ENCODE data around the gene PLEKHN1.

PLEKHN1 gene

DNA sequence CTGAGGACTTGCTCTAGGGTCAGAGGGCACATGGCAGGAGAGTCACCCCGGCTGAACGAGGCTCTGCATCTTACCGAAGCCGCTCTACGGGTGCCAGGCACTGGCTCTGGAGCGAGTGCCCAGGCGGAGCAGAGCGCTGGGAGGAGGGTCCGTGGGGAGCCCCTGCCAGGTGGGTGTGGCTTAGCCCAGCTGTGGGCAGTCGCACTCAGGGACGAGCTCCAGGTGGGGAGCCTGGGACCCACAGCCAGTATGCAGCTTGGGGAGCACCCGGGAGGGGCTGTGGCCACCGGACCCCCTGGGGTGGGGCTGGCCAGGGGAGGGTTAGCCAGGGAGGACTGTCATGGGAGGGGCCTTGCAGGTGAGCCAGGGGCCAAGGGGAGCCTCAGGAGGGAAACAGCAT is 57.4 kb downstream of the PLEKHN1 start:
- no peak overlapping the region for H3K4me3 ChIP-seq (ENCODE audit: low read length)
- TF ChIP-seq CTCF (conservative IDR thresholded peaks at IDR 0.05; ENCODE audit: low read length) = no peak
- no peak for DNase-seq (ENCODE audit: low read depth)

GRCh38 chr1:1024149-1024770 is 58.0 kb downstream of the PLEKHN1 start:
- TF ChIP-seq CTCF (conservative IDR thresholded peaks at IDR 0.05; ENCODE audit: low read length) = no peak
- DNase-seq (ENCODE audit: low read depth) = no peak
- H3K4me3 ChIP-seq (ENCODE audit: low read length) = no peak overlapping the region

DNA sequence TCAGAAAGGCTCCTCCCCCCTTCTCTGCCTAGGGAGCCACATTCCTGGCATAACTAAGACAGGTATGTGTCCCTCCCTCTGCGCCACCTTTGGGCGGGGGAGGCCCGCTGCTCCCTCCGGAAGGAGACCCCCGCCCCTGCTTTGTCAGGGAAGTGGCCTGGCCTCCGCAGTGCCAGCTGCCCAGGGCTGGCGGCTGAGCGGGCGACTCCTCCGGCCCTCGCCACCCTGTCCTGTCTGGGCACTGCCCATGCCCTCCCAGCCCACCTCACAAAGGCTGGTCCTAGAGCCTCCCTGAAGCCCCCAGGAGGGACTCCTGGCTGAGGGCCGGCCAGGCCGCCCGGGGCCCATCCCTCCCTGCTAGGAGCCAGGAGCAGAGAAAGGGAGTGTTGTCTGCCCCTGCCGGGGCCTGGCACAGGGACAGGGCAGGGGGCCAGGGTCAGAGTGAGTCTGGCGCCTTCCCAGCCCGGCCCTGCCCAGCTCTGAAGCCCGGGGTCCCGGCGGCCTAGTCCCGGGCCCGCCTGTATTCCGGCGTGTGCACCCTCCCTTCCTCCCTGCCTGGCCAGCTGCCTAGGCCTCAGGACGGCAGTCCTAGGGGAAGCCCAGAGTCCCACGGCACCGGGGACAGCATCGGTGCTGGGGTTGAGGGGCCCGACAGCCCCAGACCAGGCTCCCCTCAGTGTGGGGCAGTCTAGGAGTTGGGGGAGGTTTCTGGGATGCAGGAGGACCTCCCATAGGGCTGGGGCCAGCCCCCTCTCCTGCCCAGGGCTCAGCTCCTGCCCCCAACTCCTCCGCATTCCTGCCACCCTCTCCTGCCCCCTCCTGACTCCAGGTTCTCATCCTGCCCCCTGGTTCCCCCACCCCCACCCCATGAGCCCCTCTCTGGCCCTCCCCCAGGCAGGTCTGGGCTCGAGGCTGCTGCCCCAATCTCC is 58.8 kb downstream of the PLEKHN1 start:
- H3K4me3 ChIP-seq (ENCODE audit: low read length) = no peak overlapping the region
- TF ChIP-seq CTCF (conservative IDR thresholded peaks at IDR 0.05; ENCODE audit: low read length) = no peak
- peak; percentile 25 for DNase-seq (ENCODE audit: low read depth)
